Kidney (tissue), 14 donors: ENCODE data around the gene TMEM17. TPM values are rescaled to one million over a fixed set of nuclear protein-coding genes. Genes with fewer than 3 reads are reported as not detected.

Experiments
- DNase-seq, 5 donors: peaks; one replicate each; pipeline ENCODE4 v3.0.0-alpha.2; 2013 to 2020
- FAIRE-seq: peaks from 2 replicates; lab custom pipeline; 2012; peaks lifted over from hg19 to GRCh38; lab: Jason Lieb, UNC
- H3K27ac ChIP-seq, 2 donors: one replicate each; pipeline ENCODE4 v1.7.0; 2013; ENCODE audit warnings: low read depth in 2 of 2, low read length in 2 of 2, inconsistent platforms in 1 of 2
- H3K27me3 ChIP-seq: one replicate; pipeline ENCODE4 v1.7.1; 2013; ENCODE audit warnings: low read length, inconsistent platforms; ENCODE audit not compliant: control insufficient read depth, insufficient read depth
- H3K36me3 ChIP-seq, 3 donors: one replicate each; pipeline versions ENCODE4 v1.7.0 to v1.7.1; 2013; ENCODE audit warnings: low read length in 3 of 3, control low read depth in 1 of 3, inconsistent platforms in 1 of 3; ENCODE audit not compliant: insufficient read depth in 3 of 3, control insufficient read depth in 2 of 3
- H3K4me1 ChIP-seq, 3 donors: one replicate each; pipeline versions ENCODE4 v1.7.0 to v1.7.1; 2013; ENCODE audit warnings: low read length in 3 of 3, inconsistent platforms in 1 of 3, low read depth in 1 of 3; ENCODE audit not compliant: control insufficient read depth in 2 of 3, insufficient read depth in 2 of 3
- H3K4me3 ChIP-seq, 3 donors: one replicate each; pipeline versions ENCODE4 v1.7.0 to v1.8.1; 2013; ENCODE audit warnings: low read length in 3 of 3, control low read depth in 1 of 3, inconsistent platforms in 1 of 3
- H3K9ac ChIP-seq, 3 donors: one replicate each; pipeline versions ENCODE4 v1.7.0 to v1.7.1; 2013; ENCODE audit warnings: low read length in 3 of 3, control low read depth in 1 of 3, inconsistent platforms in 1 of 3
- H3K9me3 ChIP-seq, 3 donors: one replicate each; pipeline versions ENCODE4 v1.7.0 to v1.7.1; 2013; ENCODE audit warnings: low read length in 3 of 3, control low read depth in 1 of 3, inconsistent platforms in 1 of 3; ENCODE audit not compliant: control insufficient read depth in 2 of 3, insufficient read depth in 1 of 3
- intact Hi-C: fragments of 100-400 bp; cut with DNase I; formaldehyde crosslinking; loops from one replicate; pipeline ENCODE4 v1.11.1; 2022
- polyA plus RNA-seq: library from polyadenylated mRNA; stranded (reverse); fragments of 350-450 nt; fragmentation: Illumina TruSeq; extraction: RNeasy Lipid Tissue Mini Kit (QIAGEN cat#74804); gene quantifications from one replicate; pipeline ENCODE4 v1.2.3, GENCODE V29; 2014; ENCODE audit warnings: low read depth, low replicate concordance; ENCODE audit not compliant: insufficient read depth
- total RNA-seq: library from RNA; stranded (reverse); fragmentation: NEBNext Ultra II Directional; extraction: Animal tissue kit (Norgen Biotek cat#: 25700); gene quantifications from one replicate; pipeline ENCODE4 v1.2.1, GENCODE V29; 2021
- TF ChIP-seq, protein P1 (sequence below): IDR thresholded peaks from 3 replicates; pipeline ENCODE4 v1.5.1; 2012; ENCODE audit warnings: mild to moderate bottlenecking, moderate library complexity, borderline replicate concordance; ENCODE audit not compliant: insufficient read depth; ENCODE audit errors: extremely low read depth
- donor health status: control.
- donor health status: control.
- donor health status: control.
- donor health status: control.
- donor health status: control.
- donor health status: DM: yes; HTN: yes; CAD: no.
- donor health status: Normal renal cell carcinoma (clear cell type).

TMEM17 gene
- total and polyA plus RNA-seq, 2 donors from 2014 or later = 3.2 to 4.2 TPM

GRCh38 chr2:62469548-62469947, 36.4 kb downstream of the TMEM17 start:
- H3K27ac ChIP-seq = no peak overlapping the region
- intact Hi-C loops = no loop called here
- TF ChIP-seq, protein P1, sequence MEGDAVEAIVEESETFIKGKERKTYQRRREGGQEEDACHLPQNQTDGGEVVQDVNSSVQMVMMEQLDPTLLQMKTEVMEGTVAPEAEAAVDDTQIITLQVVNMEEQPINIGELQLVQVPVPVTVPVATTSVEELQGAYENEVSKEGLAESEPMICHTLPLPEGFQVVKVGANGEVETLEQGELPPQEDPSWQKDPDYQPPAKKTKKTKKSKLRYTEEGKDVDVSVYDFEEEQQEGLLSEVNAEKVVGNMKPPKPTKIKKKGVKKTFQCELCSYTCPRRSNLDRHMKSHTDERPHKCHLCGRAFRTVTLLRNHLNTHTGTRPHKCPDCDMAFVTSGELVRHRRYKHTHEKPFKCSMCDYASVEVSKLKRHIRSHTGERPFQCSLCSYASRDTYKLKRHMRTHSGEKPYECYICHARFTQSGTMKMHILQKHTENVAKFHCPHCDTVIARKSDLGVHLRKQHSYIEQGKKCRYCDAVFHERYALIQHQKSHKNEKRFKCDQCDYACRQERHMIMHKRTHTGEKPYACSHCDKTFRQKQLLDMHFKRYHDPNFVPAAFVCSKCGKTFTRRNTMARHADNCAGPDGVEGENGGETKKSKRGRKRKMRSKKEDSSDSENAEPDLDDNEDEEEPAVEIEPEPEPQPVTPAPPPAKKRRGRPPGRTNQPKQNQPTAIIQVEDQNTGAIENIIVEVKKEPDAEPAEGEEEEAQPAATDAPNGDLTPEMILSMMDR = no peak
- no peaks in the 10 kb centered on the region for H3K36me3 ChIP-seq
- H3K4me3 ChIP-seq = no peak overlapping the region
- H3K4me1 ChIP-seq = peaks cover 0 to 13% (median 6%) of the 10 kb centered on the region in 3 donors
- FAIRE-seq (no peak), DNase-seq (no peak)
- H3K9ac ChIP-seq = no peak overlapping the region
- H3K9me3 ChIP-seq = no peaks in the 10 kb centered on the region
- no peaks in the 10 kb centered on the region for H3K27me3 ChIP-seq

DNA sequence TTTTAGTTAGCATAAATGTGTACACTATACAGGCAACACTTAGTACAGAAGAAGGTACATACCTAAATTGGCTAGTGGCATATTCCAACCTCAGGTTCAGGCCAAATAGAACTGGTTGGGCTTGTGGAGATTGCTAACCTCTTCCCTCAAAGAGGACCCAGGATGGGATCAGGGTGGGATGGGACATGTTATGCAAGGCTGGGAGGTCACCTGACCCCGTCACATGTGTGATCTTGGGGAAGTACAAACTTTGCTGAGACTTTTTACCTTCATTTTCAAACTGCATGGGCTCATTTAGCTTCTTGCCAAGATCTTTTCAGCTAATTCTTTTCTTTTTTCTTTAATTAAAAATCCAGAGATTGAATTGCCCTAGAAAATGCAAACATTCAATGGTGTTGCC, 36.9 kb downstream of the TMEM17 start:
- FAIRE-seq = no peak
- Histone ChIP-seq H3K27me3 (no peaks in the 10 kb centered on the region), H3K27ac (no peak overlapping the region), H3K9ac (no peak overlapping the region), H3K4me3 (no peak overlapping the region), H3K9me3 (no peaks in the 10 kb centered on the region), H3K4me1 (peaks cover 0 to 13% (median 5%) of the 10 kb centered on the region in 3 donors), H3K36me3 (no peaks in the 10 kb centered on the region)
- no peak for DNase-seq
- intact Hi-C loops = no loop called here
- TF ChIP-seq, protein P1 = no peak

- intact Hi-C loops = no loop called here
- no peak overlapping the region for H3K9ac ChIP-seq
- DNase-seq = no peak
Observed at GRCh38 chr2:62467475-62468321, 38.3 kb downstream of the TMEM17 start.

More at GRCh38 chr2:62467475-62468321, 38.3 kb downstream of the TMEM17 start:
- no peak overlapping the region for H3K27ac ChIP-seq
- no peak overlapping the region for H3K4me3 ChIP-seq
- TF ChIP-seq, protein P1 = no peak
- H3K9me3 ChIP-seq = no peaks in the 10 kb centered on the region
- H3K27me3 ChIP-seq = no peaks in the 10 kb centered on the region
- H3K4me1 ChIP-seq = peaks cover 0 to 20% (median 3%) of the 10 kb centered on the region in 3 donors
- H3K36me3 ChIP-seq = no peaks in the 10 kb centered on the region
- no peak for FAIRE-seq
